ENCODE data around the gene SSH2.
"Not testable (repeated sequence)": the region's sequence is repeated elsewhere in the genome, so short reads cannot be mapped to it uniquely, and the experiment has no call there.

Gene SSH2

DNA sequence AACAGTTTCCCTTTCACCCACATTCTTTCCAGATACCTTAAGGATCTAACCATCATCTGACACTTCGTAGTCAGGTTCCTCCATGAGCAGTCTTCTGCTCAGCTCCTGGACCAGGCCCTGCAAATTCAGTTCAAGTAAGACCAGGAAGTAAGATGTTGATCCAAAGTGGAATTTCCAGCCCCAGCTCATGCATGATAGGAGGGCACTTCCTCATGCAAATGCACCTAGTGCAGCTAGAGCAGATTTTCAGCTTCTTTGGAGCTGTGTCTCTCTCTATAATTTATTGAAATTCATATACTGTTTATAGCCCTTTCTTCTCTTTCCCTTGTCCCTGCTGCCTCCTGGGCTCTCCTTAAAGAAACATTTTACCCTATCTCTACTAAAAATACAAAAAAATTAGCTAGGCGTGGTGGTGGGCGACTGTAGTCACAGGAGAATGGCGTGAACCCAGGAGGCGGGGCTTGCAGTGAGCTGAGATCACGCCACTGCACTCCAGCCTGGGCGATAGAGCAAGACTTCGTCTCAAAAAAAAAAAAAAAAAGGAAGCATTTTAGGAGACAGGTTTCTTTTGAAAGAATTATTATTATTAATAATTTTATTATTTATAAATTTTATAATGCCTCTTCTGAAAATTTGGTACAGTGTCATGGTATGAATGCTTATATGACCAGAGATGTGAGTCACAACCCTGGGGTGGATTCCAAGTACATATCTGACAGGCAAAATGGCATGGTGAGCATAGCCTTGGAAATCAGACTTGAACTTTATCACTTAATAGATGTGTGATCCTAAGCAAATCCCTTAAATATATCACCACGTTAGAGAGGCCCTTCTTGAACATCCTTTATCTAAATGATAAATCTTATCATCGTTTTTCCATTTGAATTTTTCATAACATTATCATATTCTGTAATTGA, 94.3 kb downstream of the SSH2 start:
- DNase-seq, result no peak

DNA sequence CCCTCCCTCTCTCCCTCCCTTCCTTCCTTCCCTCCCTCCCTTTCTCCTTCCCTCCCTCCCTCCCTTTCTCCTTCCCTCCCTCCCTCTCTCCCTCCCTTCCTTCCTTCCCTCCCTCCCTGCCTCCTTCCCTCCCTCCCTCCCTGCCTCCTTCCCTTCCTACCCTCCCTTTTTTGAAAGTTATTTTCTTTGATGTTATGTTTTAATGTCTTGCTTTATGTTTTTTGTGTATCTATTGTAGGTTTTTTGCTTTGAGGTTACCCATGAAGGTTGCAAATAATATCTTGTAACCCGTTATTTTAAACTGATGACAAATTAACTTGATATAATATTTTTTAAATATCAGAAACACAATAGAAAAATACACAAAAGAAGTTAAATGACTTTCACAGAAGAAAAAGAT, 96.2 kb downstream of the SSH2 start:
- DNase-seq, result no peak

- DNase-seq, result no peak
Observed at GRCh38 chr17:29828676-29829284, 101.2 kb downstream of the SSH2 start.

- no peak for DNase-seq
Observed at GRCh38 chr17:29827179-29827578, 102.8 kb downstream of the SSH2 start.

DNA sequence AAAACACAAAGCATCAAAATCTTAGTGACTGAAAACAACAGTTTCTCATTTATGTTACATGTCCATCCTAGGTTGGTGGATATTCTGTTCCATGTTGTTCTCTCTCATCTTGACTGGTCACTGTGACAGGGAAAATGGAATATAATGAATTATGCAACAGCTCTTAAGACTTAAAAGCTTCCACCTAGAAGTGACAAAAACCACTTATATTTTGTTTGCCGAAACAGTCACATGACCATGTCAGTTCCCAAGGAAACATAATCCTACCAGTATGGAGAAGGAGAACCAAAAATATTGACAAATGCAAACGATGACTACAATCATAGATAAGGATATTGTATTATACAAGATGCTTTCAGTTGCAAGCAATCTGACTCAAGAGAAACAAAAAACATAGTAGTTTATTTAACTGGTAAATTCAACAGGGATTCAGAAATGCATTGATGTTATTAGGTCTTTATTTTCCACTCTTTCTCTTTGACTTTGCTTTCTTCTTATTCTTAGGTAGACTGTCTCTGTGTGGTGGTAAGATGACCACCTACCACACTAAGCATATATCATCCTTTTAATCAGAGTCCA, 103.8 kb downstream of the SSH2 start:
- no peak for DNase-seq

DNA sequence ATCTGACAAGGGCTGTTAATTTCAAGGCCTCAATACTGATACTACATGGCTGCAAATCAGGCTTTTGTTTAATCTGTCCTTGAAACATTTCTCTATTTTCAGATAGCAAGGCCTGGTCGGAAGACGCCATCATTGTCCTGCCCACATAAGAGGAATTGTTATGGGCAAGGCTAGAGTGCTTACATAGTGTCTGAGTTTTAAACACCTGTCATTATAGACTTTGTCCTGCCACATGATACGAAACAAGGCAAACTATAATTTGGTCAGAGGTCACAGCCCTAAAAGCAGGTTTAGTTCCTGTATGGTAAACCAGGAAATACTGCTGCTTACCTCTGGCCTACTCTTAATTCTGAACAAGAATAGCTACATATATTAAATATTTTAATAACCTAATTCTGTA, 104.4 kb downstream of the SSH2 start:
- DNase-seq, result no peak

DNA sequence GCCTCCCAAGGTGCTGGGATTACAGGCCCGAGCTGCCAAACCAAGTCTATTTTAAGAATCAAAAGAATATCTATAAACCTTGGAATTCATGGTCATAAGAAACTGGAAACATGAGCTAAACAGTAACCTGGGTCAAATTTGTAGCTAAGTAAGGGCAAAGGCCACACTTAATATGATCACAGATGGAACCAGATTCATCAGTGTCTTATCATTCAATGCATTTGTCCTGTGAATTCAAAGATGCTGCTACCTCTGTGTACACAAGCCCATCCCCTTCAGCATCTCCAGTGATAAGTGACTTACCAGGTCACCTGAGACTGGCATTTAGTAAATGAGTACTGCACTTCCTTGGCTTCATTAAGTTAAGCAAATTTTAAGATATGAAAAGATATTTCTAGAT, 108.1 kb downstream of the SSH2 start:
- no peak for DNase-seq

- DNase-seq, result no peak
Observed at GRCh38 chr17:29820425-29820824, 109.6 kb downstream of the SSH2 start.

- no peak for DNase-seq
Observed at GRCh38 chr17:29807520-29808361, 122.3 kb downstream of the SSH2 start.

DNA sequence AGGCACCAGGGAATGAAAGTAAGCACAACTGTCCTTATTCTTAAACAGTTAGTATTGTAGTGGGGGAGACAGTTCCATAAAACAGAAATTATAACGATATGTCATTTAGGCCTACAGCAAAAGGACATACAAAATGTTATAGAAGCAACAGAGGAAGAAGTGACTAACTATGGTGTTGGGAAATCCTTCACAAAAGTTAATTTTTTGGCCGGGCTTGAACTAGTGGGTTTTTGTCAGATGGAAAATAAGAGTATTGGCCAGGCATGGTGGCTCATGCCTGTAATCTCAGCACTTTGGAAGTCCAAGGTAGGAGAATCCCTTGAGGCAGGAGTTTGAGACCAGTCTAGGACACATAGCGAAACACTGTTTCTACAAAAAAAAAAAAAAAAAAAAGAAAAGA, 127.8 kb downstream of the SSH2 start:
- no peak for DNase-seq

DNA sequence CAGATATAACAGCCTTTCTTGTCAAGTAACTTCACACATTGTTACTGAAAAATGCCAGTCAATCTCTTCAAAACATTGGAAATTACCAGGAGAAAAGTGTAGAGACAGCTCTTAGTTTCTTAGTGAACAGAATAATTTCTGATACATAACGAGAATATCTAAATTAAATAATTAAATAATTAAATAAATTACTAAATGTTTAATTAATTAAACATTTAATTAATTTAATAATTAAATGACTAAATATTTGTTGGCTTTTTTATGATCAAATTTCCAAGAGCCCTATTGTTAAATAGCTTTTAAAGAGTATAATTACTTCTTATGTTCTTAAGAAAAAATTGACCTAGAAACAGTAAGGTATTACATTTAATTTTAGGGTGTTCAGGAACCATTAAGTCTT, 129.6 kb downstream of the SSH2 start:
- DNase-seq, result no peak

GRCh38 chr17:29796652-29797051, 133.4 kb downstream of the SSH2 start:
- DNase-seq, result no peak

DNA sequence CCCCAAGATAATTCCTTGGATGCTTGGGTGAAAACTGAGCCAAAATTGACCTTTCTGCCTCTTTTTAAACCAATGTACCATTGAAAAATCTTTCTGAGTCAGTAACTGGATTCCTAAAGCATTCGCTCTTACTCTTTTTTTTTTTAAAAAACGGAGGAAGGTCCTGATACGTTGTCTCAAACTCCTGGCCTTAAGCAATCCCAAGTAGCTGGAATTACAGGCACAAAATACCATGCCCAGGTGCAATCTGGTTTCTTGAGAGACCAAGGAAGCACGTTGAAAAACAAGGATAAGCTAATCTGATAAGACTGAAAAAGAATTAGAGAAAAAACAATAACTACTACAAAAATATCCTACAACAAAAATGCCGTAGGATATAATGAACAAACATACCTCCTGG, 136.5 kb downstream of the SSH2 start:
- DNase-seq, result no peak

- no peak for DNase-seq
Observed at GRCh38 chr17:29791336-29792080, 138.5 kb downstream of the SSH2 start.

DNA sequence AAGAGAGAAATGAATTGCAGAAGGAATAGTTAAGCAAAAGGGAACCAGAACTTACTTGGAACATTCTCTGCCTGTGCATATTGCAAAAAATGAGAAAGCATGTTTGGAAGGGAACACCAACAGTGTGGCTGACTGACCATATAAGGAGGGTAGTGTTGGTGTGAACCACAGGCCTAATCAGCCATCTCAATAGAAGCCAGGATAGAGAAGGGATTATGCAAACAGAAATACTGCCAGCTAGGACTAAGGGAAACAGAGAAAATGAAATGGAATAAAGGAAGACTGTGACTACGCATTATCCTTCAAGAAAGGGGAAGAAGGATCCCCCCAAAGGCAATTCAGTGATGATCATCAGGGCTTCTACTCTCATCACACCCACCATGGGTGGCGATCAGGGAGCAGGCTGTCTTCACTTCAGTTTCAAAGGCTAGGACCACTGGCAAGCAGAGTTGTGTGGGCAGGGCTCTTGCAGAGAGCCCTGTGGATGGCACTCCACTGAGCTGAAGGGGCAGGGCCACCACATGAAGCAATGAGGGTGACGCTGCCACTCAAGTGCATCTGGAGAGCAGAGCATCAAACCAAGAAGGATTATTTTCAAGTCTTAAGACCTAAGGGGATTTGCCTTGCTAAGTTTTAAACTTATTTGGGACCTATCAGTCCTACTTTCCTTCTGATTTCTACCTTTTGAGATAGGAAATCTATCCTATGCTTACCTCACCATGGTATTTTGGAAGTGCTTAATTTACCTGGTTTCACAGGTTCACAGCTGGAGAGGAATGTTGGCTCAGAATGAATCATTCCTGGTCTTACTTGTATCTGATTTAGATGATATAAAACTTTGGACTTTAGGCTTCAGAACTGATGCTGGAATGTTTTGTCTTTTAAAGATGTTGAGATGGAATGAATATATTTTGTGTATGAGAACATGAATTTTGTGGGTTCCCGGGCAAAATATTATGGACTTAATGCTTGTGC, 140.5 kb downstream of the SSH2 start:
- DNase-seq, result no peak

DNA sequence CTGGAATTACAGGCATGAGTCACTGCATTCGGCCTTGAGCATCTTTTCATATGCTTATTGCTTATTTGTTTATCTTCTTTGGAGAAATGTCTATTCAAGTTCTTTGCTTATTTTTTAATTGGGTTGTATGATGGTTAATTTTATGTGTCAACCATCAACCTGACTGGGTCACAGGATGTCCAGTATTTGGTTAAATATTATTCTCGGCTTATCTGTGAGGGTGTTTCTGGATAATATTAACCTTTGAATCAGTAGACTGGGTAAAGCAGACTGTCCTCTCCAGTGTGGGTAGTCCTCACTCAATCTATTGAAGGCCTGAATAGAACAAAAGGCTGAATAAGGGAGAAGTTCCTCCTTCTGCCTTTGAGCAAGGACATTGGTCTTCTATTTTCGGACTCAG, 142.0 kb downstream of the SSH2 start:
- DNase-seq, result no peak

- no peak for DNase-seq
Observed at GRCh38 chr17:29782917-29783316, 147.1 kb downstream of the SSH2 start.

DNA sequence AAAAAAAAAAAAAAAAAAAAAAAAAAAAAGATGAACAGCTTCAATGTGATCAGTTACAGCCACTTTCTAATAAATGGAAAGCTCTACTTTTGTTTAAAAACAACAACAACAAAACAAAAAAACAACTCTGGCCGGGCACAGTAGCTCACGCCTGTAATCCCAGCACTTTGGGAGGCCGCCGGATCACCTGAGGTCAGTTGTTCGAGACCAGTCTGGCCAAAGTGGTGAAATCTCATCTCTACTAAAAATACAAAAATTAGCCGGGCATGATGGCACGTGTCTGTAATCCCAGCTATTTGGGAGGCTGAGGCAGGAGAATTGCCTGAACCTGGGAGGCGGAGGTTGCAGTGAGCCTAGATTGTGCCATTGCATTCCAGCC, 150.2 kb downstream of the SSH2 start:
- not testable (repeated sequence) for DNase-seq

DNA sequence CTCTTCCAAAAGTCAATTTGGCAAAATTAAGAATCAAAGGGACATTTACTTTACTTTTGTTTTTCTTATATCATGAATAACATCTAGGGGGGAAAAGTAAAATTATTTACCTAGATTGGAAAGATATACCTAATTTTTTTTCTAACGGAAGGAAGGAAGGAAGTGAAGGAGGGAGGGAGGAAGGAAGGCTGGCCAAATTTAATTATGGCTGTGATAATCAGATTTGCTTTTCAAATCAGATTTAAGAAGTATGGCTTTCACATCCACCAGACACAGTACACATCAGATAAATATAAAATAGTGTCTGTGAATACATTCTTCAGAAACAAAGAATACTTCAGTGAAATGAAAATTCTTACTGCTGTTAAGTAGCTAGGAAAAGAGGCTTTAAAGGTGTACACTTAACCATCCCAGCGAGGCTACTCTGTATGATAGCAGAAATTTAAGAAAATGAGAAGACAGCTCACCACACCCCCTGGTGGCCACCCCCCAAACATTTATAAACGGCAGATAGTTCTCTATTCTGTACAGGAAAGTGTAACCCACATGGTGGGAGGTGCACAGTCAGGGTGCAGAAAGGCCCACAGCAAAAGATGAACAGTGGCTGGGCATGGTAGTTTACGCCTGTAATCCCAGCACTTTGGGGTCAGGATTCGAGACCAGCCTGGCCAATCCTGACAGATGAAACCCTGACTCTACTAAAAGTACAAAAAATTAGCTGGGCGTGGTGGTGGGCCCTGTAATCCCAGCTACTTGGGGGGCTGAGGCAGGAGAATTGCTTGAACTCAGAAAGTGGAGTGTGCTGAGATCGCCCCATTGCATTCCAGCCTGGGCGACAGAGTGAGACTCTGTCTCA, 150.8 kb downstream of the SSH2 start:
- DNase-seq, result no peak

DNA sequence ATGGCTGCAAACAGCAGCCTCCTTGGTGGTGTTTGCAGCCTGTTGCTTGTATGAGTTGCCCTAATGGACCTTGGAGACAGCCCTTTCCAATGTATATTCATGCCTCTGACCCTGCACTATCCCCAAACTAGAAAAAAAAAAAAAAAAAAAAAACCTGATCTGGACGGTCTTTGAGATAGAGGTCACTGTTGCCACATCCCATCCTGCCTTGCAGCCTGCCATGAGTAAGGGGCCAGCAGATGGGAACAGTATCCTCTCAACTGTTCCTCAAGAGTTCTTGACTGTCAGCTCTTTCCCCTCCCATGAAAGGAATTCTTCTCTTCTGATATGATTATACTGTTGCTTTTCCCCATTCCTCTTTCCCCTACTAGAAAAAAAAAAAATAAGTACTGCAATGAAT, 152.4 kb downstream of the SSH2 start:
- no peak for DNase-seq
